Fibroblast of lung (primary cell): ENCODE measurements around the gene NRIP1. TPM values are rescaled to one million over a fixed set of nuclear protein-coding genes. Genes with fewer than 3 reads are reported as not detected.

Source experiments
- DNase-seq, 2 donors: peaks; one replicate each; pipeline versions ENCODE4 v3.0.0 to v3.0.0-alpha.2; 2010; ENCODE audit warnings: low read depth in 2 of 2
- H2AFZ ChIP-seq: 2 replicates; pipeline ENCODE4 v1.5.1; 2012; ENCODE audit warnings: low read length, control low read depth, inconsistent platforms
- H3K27ac ChIP-seq: 2 replicates; pipeline ENCODE4 v1.5.1; 2011; ENCODE audit warnings: low read length, control low read depth; ENCODE audit not compliant: insufficient read depth
- H3K27me3 ChIP-seq: 2 replicates; pipeline ENCODE4 v1.5.1; 2011; ENCODE audit warnings: mild to moderate bottlenecking, low read length; ENCODE audit not compliant: control insufficient read depth, insufficient read depth
- H3K36me3 ChIP-seq: 2 replicates; pipeline ENCODE4 v1.5.1; 2011; ENCODE audit warnings: low read length; ENCODE audit not compliant: control insufficient read depth, insufficient read depth
- H3K4me1 ChIP-seq: 2 replicates; pipeline ENCODE4 v1.5.1; 2011; ENCODE audit warnings: low read length; ENCODE audit not compliant: control insufficient read depth, insufficient read depth; ENCODE audit errors: extremely low read depth
- H3K4me2 ChIP-seq: 2 replicates; pipeline ENCODE4 v1.5.1; 2011; ENCODE audit warnings: low read length, control low read depth; ENCODE audit not compliant: insufficient read depth; ENCODE audit errors: extremely low read depth
- H3K4me3 ChIP-seq, 4 experiments: fragments of 200-600 bp in 1 of 4; sonication (generic) in 1 of 4; replicated peaks in 1 of 4; 2 replicates each; pipeline ENCODE4 v1.5.1; 2011 to 2016; ENCODE audit warnings: low read length in 4 of 4, low read depth in 3 of 4, mild to moderate bottlenecking in 3 of 4, control low read depth in 2 of 4, inconsistent platforms in 1 of 4, mixed read lengths in 1 of 4; ENCODE audit not compliant: insufficient read depth in 1 of 4; ENCODE audit errors: control extremely low read depth in 1 of 4
- H3K79me2 ChIP-seq: 2 replicates; pipeline ENCODE4 v1.5.1; 2012; ENCODE audit warnings: mild to moderate bottlenecking, low read length, inconsistent platforms; ENCODE audit not compliant: control insufficient read depth, insufficient read depth
- H3K9ac ChIP-seq: 2 replicates; pipeline ENCODE4 v1.5.1; 2011; ENCODE audit warnings: mild to moderate bottlenecking, low read length, control low read depth; ENCODE audit not compliant: insufficient read depth
- H3K9me3 ChIP-seq: 2 replicates; pipeline ENCODE4 v1.5.1; 2012; ENCODE audit warnings: low read depth, low read length; ENCODE audit not compliant: control insufficient read depth, insufficient read depth
- H4K20me1 ChIP-seq: 2 replicates; pipeline ENCODE4 v1.5.1; 2011; ENCODE audit warnings: low read length; ENCODE audit not compliant: control insufficient read depth, insufficient read depth; ENCODE audit errors: extremely low read depth
- CTCF ChIP-seq, 2 donors: IDR thresholded peaks in 1 of 2; conservative IDR thresholded peaks in 1 of 2; 1 replicate in 1 of 2; 2 replicates in 1 of 2; pipeline ENCODE4 v1.5.1; 2011 to 2012; ENCODE audit warnings: low read length in 2 of 2, control low read depth in 1 of 2, inconsistent platforms in 1 of 2, low read depth in 1 of 2, mild to moderate bottlenecking in 1 of 2
- EZH2 ChIP-seq: IDR thresholded peaks from 2 replicates; pipeline ENCODE4 v1.5.1; 2012; ENCODE audit warnings: low read length, control low read depth, mild to moderate bottlenecking; ENCODE audit errors: missing control alignments
- polyA plus RNA-seq, 2 donors: library from polyadenylated mRNA; depleted of rRNA in 1 of 2; stranded (reverse) in 1 of 2; unstranded in 1 of 2; fragments of >200 nt; gene quantifications; 2 replicates each; pipeline ENCODE4 v1.2.1, GENCODE V29; 2011 to 2012; ENCODE audit warnings: missing spikeins in 1 of 2
- total RNA-seq: library from RNA; depleted of rRNA; stranded (reverse); fragments of >200 nt; gene quantifications from 2 replicates; pipeline ENCODE4 v1.2.1, GENCODE V29; 2014

Gene NRIP1
- total and polyA plus RNA-seq, 2 donors (not counting 1 experiment from before 2014, with no cell fraction given): 17.8 to 24.8 TPM

DNA sequence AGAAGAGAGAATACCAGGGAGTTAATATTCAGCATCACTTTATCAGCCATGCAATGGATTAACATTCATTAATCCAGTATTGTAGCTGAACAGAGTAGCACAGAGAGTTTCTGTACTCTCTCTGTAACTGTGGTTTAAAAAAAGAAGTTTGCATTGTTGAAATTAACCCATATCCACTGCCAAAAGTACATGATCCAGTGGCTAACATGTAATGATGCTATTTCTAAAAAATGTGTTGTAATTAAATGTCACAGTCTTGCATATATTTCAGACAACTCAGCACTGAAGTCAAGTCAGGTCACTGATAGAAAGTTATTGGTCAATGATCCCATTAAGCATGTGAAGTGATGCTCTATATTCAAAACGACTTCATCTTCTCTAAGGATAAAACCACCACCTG lies 141.3 kb downstream of the NRIP1 start:
- no peaks in the 10 kb centered on the region for H3K36me3 ChIP-seq
- H3K79me2 ChIP-seq: no peaks in the 10 kb centered on the region
- H2AFZ ChIP-seq: no peak overlapping the region
- H3K27ac ChIP-seq: no peak overlapping the region
- no peaks in the 10 kb centered on the region for H4K20me1 ChIP-seq
- H3K4me1 ChIP-seq: peaks cover 5% of the 10 kb centered on the region
- no peak overlapping the region for H3K4me3 ChIP-seq
- TF ChIP-seq CTCF (conservative IDR thresholded peaks at IDR 0.05 in 1 of 2, IDR thresholded peaks at IDR 0.05 in 1 of 2; ENCODE audit: low read depth in 1 of 2, low read length in 2 of 2): no peak
- TF ChIP-seq EZH2: no peak
- no peak overlapping the region for H3K4me2 ChIP-seq
- no peaks in the 10 kb centered on the region for H3K27me3 ChIP-seq
- H3K9ac ChIP-seq: no peak overlapping the region
- H3K9me3 ChIP-seq: no peaks in the 10 kb centered on the region
- peak; percentile 69 to 75 for DNase-seq

- H3K36me3 ChIP-seq: no peaks in the 10 kb centered on the region
- TF ChIP-seq CTCF (conservative IDR thresholded peaks at IDR 0.05 in 1 of 2, IDR thresholded peaks at IDR 0.05 in 1 of 2; ENCODE audit: low read depth in 1 of 2, low read length in 2 of 2) (no peak), EZH2 (no peak)
- no peak overlapping the region for H3K27ac ChIP-seq
- no peaks in the 10 kb centered on the region for H3K27me3 ChIP-seq
- no peak for DNase-seq
- no peak overlapping the region for H3K9ac ChIP-seq
- H3K79me2 ChIP-seq: no peaks in the 10 kb centered on the region
- no peak overlapping the region for H3K4me3 ChIP-seq
- no peaks in the 10 kb centered on the region for H4K20me1 ChIP-seq
- H3K9me3 ChIP-seq: no peaks in the 10 kb centered on the region
- peaks cover 5% of the 10 kb centered on the region for H3K4me1 ChIP-seq
- no peak overlapping the region for H2AFZ ChIP-seq
- H3K4me2 ChIP-seq: peak overlapping the region; percentile 25
Measured at GRCh38 chr21:14922980-14923379, 141.8 kb downstream of the NRIP1 start.

GRCh38 chr21:14918527-14918926 lies 146.3 kb downstream of the NRIP1 start:
- no peak for DNase-seq
- no peak overlapping the region for H3K27ac ChIP-seq
- no peaks in the 10 kb centered on the region for H3K27me3 ChIP-seq
- peaks cover 8% of the 10 kb centered on the region for H3K4me1 ChIP-seq
- no peak overlapping the region for H3K4me2 ChIP-seq
- no peak overlapping the region for H3K4me3 ChIP-seq
- no peaks in the 10 kb centered on the region for H3K79me2 ChIP-seq
- no peaks in the 10 kb centered on the region for H3K36me3 ChIP-seq
- no peaks in the 10 kb centered on the region for H3K9me3 ChIP-seq
- no peaks in the 10 kb centered on the region for H4K20me1 ChIP-seq
- TF ChIP-seq CTCF (conservative IDR thresholded peaks at IDR 0.05 in 1 of 2, IDR thresholded peaks at IDR 0.05 in 1 of 2; ENCODE audit: low read depth in 1 of 2, low read length in 2 of 2) (no peak), EZH2 (no peak)
- H3K9ac ChIP-seq: no peak overlapping the region
- no peak overlapping the region for H2AFZ ChIP-seq
